ACC112 (cell line): ENCODE measurements around the gene TTLL11.

Source experiments
- H2AFZ ChIP-seq: fragments of 200-600 bp; sonication (generic); one replicate; pipeline ENCODE4 v1.6.0; 2017; ENCODE audit warnings: antibody characterized with exemption, low read length; ENCODE audit not compliant: unreplicated experiment
- H3K27ac ChIP-seq: fragments of 200-600 bp; sonication (generic); 2 replicates; pipeline ENCODE4 v1.5.1; 2014; ENCODE audit warnings: low read depth, mild to moderate bottlenecking, antibody characterized with exemption, low read length, moderate library complexity
- H3K27me3 ChIP-seq: fragments of 200-600 bp; sonication (generic); 2 replicates; pipeline ENCODE4 v1.6.1; 2014; ENCODE audit warnings: mild to moderate bottlenecking, antibody characterized with exemption, low read length, moderate library complexity, mixed read lengths; ENCODE audit not compliant: insufficient read depth
- H3K36me3 ChIP-seq: fragments of 200-600 bp; sonication (generic); 2 replicates; pipeline ENCODE4 v1.6.1; 2016; ENCODE audit warnings: mild to moderate bottlenecking, antibody characterized with exemption, low read length, moderate library complexity, mixed read lengths; ENCODE audit not compliant: insufficient read depth
- H3K4me1 ChIP-seq: fragments of 200-600 bp; sonication (generic); one replicate; pipeline ENCODE4 v1.6.1; 2016; ENCODE audit warnings: low read length, mixed read lengths; ENCODE audit not compliant: insufficient read depth, unreplicated experiment, control insufficient read depth
- H3K4me3 ChIP-seq: fragments of 200-600 bp; sonication (generic); 2 replicates; pipeline ENCODE4 v1.5.1; 2014; ENCODE audit warnings: mild to moderate bottlenecking, low read depth, low read length
- H3K79me2 ChIP-seq: fragments of 200-600 bp; sonication (generic); one replicate; pipeline ENCODE4 v1.6.0; 2016; ENCODE audit warnings: low read length; ENCODE audit not compliant: control insufficient read depth, unreplicated experiment, insufficient read depth

TTLL11 gene

GRCh38 chr9:121862371-121863332, 230.5 kb downstream of the TTLL11 start:
- no peak overlapping the region for H3K4me3 ChIP-seq
- no peak overlapping the region for H3K27ac ChIP-seq
- no peaks in the 10 kb centered on the region for H3K79me2 ChIP-seq
- H3K4me1 ChIP-seq: peaks cover 16% of the 10 kb centered on the region
- H2AFZ ChIP-seq: no peak overlapping the region
- H3K27me3 ChIP-seq: no peaks in the 10 kb centered on the region
- no peaks in the 10 kb centered on the region for H3K36me3 ChIP-seq

- Histone ChIP-seq H3K36me3 (no peaks in the 10 kb centered on the region), H3K27me3 (no peaks in the 10 kb centered on the region), H3K79me2 (no peaks in the 10 kb centered on the region), H3K27ac (no peak overlapping the region), H3K4me1 (peaks cover 16% of the 10 kb centered on the region), H2AFZ (no peak overlapping the region), H3K4me3 (no peak overlapping the region)
Observed at GRCh38 chr9:121861501-121862180, 231.5 kb downstream of the TTLL11 start.

GRCh38 chr9:121860744-121861143, 232.4 kb downstream of the TTLL11 start:
- Histone ChIP-seq H2AFZ (no peak overlapping the region), H3K27ac (no peak overlapping the region)

GRCh38 chr9:121860213-121860612, 232.9 kb downstream of the TTLL11 start:
- H3K79me2 ChIP-seq: no peaks in the 10 kb centered on the region
- no peak overlapping the region for H2AFZ ChIP-seq
- H3K36me3 ChIP-seq: no peaks in the 10 kb centered on the region
- no peaks in the 10 kb centered on the region for H3K27me3 ChIP-seq
- H3K4me1 ChIP-seq: peaks cover 16% of the 10 kb centered on the region
- no peak overlapping the region for H3K4me3 ChIP-seq
- H3K27ac ChIP-seq: no peak overlapping the region

More at GRCh38 chr9:121860744-121861143, 232.4 kb downstream of the TTLL11 start:
- H3K79me2 ChIP-seq: no peaks in the 10 kb centered on the region
- no peak overlapping the region for H3K4me3 ChIP-seq
- peaks cover 16% of the 10 kb centered on the region for H3K4me1 ChIP-seq
- H3K27me3 ChIP-seq: no peaks in the 10 kb centered on the region
- no peaks in the 10 kb centered on the region for H3K36me3 ChIP-seq

- Histone ChIP-seq H3K79me2 (no peaks in the 10 kb centered on the region), H3K36me3 (no peaks in the 10 kb centered on the region), H3K4me1 (peaks cover 16% of the 10 kb centered on the region), H2AFZ (no peak overlapping the region), H3K27me3 (no peaks in the 10 kb centered on the region), H3K27ac (no peak overlapping the region), H3K4me3 (no peak overlapping the region)
Observed at GRCh38 chr9:121859646-121860045, 233.5 kb downstream of the TTLL11 start.

GRCh38 chr9:121858788-121859187, 234.3 kb downstream of the TTLL11 start:
- Histone ChIP-seq H3K27me3 (no peaks in the 10 kb centered on the region), H2AFZ (no peak overlapping the region), H3K27ac (no peak overlapping the region), H3K4me3 (no peak overlapping the region), H3K36me3 (no peaks in the 10 kb centered on the region), H3K79me2 (no peaks in the 10 kb centered on the region), H3K4me1 (peaks cover 10% of the 10 kb centered on the region)

GRCh38 chr9:121857928-121858327, 235.2 kb downstream of the TTLL11 start:
- Histone ChIP-seq H3K27me3 (no peaks in the 10 kb centered on the region), H2AFZ (no peak overlapping the region), H3K36me3 (no peaks in the 10 kb centered on the region)

GRCh38 chr9:121855476-121855875, 237.6 kb downstream of the TTLL11 start:
- H3K79me2 ChIP-seq: no peaks in the 10 kb centered on the region
- no peak overlapping the region for H2AFZ ChIP-seq
- H3K36me3 ChIP-seq: no peaks in the 10 kb centered on the region
- H3K27ac ChIP-seq: no peak overlapping the region
- no peak overlapping the region for H3K4me3 ChIP-seq
- no peaks in the 10 kb centered on the region for H3K27me3 ChIP-seq
- peaks cover 2% of the 10 kb centered on the region for H3K4me1 ChIP-seq

More at GRCh38 chr9:121857928-121858327, 235.2 kb downstream of the TTLL11 start:
- Histone ChIP-seq H3K27ac (no peak overlapping the region), H3K4me3 (no peak overlapping the region), H3K79me2 (no peaks in the 10 kb centered on the region), H3K4me1 (peaks cover 6% of the 10 kb centered on the region)

- H2AFZ ChIP-seq: no peak overlapping the region
- H3K27me3 ChIP-seq: no peaks in the 10 kb centered on the region
- H3K36me3 ChIP-seq: no peaks in the 10 kb centered on the region; the same call in 1 of the 2 replicates
- H3K27ac ChIP-seq: no peak overlapping the region
- no peaks in the 10 kb centered on the region for H3K4me1 ChIP-seq
- no peaks in the 10 kb centered on the region for H3K79me2 ChIP-seq
- H3K4me3 ChIP-seq: no peak overlapping the region
Observed at GRCh38 chr9:121853617-121854395, 239.3 kb downstream of the TTLL11 start.
